Testis (tissue), 2 donors: ENCODE data around the gene BCAR3.

ENCODE experiments used
- POLR2A ChIP-seq: fragments of 450-650 bp; IDR thresholded peaks from one replicate; pipeline ENCODE4 v1.6.1; 2017; ENCODE audit warnings: antibody characterized with exemption, mild to moderate bottlenecking, moderate library complexity
- TF ChIP-seq, protein P1 (sequence below), 3 experiments: fragments of 450-650 bp in 2 of 3; fragments of 200-600 bp in 1 of 3; sonication (generic) in 1 of 3; IDR thresholded peaks; one replicate each; pipeline ENCODE4 v1.5.1; 2016 to 2019; ENCODE audit warnings: antibody characterized with exemption in 3 of 3, mild to moderate bottlenecking in 2 of 3, moderate library complexity in 1 of 3

DNA sequence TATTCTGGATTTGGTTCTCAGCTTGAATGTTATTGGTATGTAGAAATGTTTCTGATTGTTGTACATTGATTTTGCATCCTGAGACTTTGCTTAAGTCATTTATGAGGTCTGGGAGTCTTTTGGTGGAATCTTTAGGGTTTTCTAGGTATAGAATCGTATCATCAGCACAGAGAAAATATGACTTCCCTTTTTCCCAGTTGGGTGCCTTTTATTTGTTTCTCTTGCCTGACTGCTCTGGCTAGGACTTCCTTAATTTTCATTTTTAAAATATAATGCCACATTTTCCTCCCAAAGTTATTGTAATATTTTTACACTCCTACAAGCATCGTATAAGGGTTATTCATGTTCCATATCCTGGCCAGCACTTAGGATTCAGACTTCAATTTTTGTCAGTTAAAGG is 122.6 kb downstream of the BCAR3 start:
- TF ChIP-seq, protein P1, sequence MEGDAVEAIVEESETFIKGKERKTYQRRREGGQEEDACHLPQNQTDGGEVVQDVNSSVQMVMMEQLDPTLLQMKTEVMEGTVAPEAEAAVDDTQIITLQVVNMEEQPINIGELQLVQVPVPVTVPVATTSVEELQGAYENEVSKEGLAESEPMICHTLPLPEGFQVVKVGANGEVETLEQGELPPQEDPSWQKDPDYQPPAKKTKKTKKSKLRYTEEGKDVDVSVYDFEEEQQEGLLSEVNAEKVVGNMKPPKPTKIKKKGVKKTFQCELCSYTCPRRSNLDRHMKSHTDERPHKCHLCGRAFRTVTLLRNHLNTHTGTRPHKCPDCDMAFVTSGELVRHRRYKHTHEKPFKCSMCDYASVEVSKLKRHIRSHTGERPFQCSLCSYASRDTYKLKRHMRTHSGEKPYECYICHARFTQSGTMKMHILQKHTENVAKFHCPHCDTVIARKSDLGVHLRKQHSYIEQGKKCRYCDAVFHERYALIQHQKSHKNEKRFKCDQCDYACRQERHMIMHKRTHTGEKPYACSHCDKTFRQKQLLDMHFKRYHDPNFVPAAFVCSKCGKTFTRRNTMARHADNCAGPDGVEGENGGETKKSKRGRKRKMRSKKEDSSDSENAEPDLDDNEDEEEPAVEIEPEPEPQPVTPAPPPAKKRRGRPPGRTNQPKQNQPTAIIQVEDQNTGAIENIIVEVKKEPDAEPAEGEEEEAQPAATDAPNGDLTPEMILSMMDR (IDR thresholded peaks at IDR 0.05), result no peak
- TF ChIP-seq POLR2A, result no peak
